ENCODE results near the gene OBSCN.
"Not testable (repeated sequence)": the region's sequence is repeated elsewhere in the genome, so short reads cannot be mapped to it uniquely, and the experiment has no call there.

The OBSCN gene

DNA sequence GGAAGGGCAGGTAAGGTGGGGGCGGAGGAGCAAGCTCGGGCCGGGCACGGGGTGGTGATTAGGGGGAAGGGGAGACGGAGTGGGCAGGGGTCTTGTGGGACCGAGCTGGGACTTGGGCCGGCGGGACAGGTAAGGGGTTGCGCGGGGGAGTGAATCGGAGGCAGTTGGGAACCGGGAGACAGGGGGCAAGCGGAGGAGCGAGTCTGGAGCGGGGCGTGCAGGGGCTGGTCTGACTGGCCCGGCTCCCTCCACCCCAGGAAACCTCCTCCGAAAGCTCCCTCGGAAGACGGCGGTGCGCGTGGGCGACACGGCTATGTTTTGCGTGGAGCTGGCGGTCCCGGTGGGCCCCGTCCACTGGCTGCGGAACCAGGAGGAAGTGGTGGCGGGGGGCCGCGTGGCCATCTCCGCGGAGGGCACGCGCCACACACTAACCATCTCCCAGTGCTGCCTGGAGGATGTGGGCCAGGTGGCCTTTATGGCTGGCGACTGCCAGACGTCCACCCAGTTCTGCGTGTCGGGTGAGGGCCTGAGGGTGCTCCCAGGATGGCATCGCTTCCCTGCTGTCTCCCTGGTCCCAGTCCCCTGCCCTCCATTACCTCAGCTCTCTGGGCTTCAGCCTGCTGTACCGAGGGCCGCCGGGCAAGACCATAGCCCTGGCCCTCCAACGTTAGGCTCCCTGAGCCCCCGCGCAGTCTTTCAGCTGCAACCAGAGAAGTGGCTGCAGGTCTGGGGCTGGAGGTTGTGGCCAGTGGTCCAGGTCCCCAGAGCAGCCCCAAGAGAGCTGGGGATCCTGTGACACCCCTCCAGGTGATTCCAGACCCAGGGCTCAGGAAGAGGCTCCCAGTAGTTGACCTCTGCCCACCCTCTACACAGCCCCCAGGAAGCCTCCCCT lies 6.3 kb downstream of the OBSCN start:
- no peak for DNase-seq (ENCODE audit: low read depth in 2 of 2)

DNA sequence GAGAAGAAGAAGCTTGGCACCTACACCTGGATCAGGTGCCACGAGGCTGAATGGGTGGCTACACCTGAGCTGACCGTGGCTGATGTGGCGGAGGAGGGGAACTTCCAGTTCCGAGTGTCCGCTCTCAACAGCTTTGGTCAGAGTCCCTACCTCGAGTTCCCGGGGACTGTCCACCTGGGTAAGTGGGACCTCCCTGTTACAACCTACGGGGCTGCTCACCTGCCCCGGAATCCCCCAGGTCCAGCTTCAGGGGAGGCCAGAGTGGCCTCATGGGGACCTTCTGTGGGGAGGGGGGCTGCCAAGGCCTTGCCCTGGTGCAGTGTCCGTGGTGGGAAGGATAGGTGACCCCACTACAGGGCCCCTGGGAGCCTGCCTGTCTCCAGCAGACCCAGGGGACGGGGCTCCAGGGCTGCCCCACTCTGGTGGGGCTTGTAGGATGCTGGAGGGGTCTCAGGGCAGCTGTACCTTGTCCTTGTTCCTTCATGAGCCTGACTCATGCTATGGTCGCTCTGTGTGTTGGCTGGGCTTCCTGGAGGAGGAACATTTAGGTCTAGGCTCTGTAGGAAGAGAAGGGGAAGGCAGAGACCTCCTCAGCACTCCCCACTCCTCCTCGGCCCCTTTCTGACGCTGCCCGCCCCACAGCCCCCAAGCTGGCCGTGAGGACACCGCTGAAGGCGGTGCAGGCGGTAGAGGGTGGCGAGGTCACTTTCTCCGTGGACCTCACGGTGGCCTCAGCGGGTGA lies 7.2 kb downstream of the OBSCN start:
- no peak for DNase-seq (ENCODE audit: low read depth in 2 of 2)

- no peak for DNase-seq (ENCODE audit: low read depth in 2 of 2)
Observed at GRCh38 chr1:228215663-228216116, 7.8 kb downstream of the OBSCN start.

DNA sequence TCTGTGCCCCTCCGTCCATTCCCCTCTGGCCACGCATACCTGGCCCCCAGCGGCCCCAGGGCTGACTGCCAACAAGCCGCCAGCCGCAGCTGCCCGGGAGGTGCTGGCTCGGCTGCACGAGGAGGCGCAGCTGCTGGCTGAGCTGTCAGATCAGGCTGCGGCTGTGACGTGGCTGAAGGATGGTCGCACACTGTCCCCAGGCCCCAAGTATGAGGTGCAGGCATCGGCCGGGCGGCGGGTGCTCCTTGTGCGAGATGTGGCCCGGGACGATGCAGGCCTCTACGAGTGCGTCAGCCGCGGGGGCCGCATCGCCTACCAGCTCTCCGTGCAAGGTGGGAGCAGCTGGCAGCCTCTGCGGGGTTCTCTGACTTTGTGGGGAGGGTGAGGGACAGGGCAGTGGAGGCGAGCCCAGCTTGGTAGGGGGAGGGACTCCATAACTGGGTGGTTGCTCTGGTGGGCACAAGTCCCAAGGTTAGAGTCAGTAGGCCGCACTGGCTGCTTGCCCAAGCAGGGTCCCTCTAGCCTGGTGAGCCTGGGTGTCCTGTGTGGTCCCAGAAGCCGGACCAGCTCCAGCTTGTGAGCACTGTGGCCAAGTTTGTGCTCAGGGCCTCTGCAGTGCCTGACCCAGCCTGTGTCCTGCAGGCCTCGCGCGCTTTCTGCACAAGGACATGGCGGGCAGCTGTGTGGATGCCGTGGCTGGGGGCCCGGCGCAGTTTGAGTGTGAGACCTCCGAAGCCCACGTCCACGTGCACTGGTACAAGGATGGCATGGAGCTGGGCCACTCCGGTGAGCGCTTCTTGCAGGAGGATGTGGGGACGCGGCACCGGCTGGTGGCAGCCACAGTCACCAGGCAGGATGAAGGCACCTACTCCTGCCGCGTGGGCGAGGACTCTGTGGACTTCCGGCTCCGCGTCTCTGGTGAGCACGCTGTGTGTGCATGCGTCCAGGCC lies 8.8 kb downstream of the OBSCN start:
- DNase-seq (ENCODE audit: low read depth in 2 of 2), result no peak

- DNase-seq (ENCODE audit: low read depth in 2 of 2), result no peak
Observed at GRCh38 chr1:228217551-228218344, 9.9 kb downstream of the OBSCN start.

DNA sequence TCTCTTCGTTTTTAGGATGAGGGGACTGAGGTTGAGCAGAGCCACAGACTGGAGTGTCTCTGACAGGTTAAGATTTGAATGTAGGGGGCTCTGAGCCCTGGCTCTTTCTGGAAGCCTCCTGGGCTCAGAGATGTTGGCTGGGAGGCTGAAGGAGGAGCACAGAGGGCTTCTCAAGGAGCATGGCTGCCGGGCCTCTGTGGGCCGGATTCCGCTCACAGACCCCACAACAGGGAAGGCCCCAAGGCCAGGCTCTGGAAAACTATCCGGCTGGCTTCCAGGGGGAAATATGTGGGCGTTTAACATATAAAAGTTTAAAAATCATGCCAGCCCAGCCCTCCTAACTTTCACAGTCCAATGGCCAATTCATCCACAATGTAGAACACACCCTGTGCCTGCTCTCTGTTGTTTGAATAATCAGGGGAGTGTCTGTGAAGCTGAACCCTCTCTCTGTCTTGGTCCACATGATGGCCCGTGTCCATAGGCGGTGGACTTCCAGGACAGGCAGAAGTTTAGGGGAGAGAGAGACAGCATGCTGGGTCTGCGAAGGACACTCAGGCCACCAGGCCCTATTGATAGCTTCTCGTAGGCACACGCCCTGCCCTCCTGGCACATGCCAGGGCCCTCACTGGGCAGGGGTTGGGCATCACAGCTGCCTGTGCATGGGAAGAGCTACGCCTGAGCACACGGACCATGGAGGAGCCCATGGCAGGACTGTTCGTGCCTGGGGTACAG lies 10.8 kb downstream of the OBSCN start:
- no peak for DNase-seq (ENCODE audit: low read depth in 2 of 2)

DNA sequence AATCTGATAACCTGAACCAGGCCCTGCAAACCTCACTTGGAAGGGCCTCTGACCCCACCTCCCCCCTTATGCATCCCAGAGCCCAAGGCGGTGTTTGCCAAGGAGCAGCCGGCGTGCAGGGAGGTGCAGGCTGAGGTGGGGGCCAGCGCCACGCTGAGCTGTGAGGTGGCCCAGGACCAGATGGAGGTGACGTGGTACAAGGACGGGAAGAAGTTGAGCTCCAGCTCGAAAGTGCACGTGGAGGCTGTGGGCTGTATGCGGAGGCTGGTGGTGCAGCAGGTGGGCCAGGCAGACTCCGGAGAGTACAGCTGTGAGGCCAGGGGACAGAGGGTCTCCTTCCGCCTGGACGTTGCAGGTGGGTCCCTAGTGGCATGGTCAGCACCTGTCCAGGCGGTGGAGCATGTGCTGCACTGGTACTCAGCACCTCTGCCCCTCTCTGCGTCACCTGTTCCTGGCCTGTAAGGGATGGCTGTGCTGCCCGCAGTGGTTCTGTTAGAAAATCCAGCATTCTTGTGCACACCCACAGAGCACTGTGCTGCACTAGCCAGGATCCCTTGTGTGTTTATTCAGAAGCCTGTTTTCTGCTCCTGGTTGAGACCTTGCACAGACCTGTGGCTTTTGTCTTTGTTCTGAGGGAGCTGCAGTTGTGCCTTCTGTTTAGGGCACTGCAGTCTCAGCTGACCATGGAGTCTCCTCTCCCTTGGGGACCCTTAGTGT lies 11.6 kb downstream of the OBSCN start:
- no peak for DNase-seq (ENCODE audit: low read depth in 2 of 2)

DNA sequence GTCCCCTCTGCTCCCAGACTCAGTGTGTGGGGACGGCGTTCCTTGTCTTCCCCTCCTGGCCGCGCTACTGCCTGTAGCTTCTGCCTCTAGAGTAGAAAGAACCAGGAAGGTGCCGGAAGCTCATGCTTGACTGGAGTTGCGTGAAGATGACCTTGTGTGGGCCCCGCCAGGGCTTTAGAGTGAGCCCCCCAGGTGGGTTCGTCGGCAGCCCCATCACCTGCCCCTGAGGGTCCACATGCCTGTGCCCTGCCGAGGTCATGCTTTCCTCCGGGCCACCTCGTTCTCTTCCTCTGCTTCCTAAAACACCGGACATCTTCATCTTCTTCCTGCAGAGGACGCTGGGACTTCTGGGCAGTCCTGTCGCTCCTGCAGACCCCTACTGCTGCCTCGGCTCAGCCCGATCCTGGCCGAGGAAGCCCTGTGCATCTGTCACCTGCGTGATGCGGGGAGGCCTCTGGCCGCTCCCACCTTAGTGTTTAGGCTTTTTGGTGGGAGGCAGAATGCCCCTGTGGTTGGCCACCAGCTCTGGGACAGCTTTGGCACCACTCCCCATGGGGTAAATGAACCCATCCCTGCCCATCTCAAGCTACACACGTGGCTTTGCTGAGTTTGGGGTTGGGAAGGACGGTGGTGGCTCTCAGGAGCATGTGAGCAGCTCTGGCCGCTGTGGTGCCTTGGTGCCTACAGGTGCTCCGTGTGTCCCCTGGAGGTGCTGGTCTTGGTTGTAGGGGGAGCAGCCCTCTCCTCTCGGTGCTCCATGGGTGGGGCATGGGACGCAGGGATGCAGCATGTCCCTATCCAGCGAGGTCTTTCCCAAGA lies 12.3 kb downstream of the OBSCN start:
- no peak for DNase-seq (ENCODE audit: low read depth in 2 of 2)

DNA sequence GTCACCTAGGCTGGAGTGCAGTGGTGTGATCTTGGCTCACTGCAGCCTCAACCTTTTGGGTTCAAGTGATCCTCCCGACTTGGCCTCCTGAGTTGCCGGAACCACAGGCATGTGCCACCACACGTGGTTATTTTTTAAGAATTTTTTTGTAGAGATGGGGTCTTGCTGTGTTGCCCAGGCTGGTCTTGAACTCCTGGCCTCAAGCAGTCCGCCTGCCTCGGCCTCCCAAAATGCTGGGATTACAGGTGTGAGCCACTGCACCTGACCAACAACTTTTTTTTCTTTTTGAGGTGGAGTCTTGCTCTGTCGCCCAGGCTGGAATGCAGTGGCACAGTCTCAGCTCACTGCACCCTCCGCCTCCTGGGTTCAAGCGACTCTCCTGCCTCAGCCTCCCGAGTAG lies 13.3 kb downstream of the OBSCN start:
- not testable (repeated sequence) for DNase-seq (ENCODE audit: low read depth in 2 of 2)

GRCh38 chr1:228222548-228222947 lies 14.7 kb downstream of the OBSCN start:
- no peak for DNase-seq (ENCODE audit: low read depth in 2 of 2)

DNA sequence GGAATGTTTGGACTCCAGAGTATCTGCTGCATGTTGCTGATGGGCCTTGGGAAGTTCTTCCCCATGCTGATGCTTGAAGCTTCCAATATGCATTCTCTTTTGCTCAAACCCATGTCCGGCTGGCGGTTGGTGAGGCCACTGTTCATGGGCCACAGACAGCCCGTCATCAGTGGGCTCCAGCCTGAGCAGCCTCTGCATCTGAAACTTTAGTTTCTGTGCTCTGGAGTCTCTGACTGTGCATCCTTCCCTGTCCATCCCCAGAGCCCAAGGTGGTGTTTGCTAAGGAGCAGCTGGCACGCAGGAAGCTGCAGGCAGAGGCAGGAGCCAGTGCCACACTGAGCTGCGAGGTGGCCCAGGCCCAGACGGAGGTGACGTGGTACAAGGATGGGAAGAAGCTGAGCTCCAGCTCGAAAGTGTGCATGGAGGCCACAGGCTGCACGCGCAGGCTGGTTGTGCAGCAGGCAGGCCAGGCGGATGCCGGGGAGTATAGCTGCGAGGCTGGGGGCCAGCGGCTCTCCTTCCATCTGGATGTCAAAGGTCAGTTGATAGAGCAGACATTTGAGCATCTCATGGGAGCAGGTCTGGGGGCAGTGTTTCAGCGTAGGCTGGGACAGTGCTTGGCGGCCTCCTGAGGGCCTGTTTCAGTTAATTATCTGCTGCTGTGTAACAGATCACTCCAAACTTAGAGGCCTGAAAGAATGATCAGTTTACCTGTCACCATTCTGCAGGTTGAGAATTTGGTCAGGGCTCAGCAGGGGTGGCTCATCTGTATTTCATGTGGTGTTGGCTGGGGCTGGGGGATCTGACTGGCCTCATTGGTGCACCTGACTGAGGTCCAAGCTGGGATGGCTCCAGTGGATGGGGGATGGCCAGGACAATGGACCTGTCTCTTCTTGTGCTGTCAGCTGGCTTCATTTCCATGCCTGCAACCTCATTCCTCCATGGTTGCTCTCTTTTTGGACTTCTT lies 16.6 kb downstream of the OBSCN start:
- DNase-seq (ENCODE audit: low read depth in 2 of 2), result no peak

DNA sequence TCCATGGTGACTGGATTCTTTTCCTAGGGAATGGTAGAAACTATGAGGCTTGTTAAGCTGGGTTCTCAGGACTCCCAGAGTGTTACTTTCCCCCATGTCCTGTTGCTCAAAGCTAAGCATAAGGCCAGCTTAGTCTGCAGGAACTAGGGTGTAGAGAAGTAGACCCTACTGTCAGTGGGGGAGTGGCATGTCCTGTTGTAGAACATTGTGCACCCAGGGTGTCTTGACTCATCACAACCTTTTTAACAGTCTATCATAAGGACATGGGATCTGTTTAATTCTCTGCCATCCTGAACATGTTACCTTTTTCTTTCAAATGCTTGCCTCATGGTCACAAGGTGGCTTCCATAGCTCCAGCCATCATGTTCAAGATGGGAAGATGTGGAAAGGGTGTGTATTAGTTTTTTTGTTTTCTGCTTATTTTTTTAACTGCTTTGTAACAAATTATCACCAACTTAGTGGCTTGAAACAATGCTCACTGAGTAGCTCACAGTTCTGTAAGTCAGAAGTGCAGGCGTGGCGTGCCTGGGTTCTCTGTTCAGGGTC lies 17.4 kb downstream of the OBSCN start:
- no peak for DNase-seq (ENCODE audit: low read depth in 2 of 2)

DNA sequence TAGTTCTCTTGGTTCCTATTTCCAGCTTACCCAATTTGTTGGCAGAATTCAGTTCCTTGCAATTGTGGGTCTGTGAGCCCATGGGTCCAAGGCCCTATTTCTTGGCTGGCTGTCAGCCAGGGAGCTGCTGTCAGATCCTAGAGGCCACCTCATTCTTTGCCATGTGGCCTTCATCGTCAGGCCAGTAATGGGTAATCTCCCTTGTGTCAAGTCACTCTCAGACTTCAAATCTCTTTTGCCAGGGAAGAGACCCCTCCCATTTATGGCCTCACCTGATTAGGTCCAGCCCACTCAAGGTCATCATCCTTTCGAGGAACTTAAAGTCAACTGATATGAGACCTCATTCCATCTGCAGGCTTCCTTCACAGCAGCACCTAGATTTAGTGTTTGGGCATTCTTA lies 17.9 kb downstream of the OBSCN start:
- DNase-seq (ENCODE audit: low read depth in 2 of 2), result no peak

DNA sequence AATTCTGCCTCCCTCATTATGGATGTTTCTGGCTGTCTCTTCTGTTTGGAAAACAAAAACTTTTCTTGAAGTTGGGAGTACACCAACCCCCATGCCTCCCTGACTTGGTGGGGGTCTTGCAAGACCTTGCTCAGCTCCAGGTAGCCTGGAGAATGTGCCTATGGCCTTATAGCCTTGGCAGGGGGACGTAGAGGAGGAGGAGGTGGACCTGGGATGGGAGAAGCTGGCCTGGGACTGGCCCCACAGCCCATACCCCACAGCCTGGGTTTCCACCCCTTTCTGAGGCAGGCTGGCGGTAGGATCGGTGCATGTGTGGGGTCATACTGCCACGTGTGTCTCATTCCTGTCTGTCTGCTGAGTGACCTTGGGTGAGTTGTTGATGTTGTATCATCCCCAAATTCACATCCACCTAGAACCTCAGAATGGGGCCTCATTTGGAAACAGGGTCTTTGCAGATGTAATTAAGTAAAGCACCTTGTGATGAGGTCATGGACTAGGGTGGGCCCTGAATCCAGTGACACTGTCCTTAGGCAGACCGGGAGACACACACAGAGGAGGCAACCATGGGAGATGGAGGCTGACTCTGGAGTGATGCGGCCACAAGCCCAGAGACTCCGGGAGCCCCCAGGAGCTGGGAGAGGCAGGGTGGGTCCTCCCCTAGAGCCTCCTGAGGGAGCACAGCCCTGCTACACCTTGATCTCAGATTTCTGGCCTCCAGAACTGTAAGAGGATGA lies 18.5 kb downstream of the OBSCN start:
- no peak for DNase-seq (ENCODE audit: low read depth in 2 of 2)

GRCh38 chr1:228226956-228227791 lies 19.3 kb downstream of the OBSCN start:
- DNase-seq (ENCODE audit: low read depth in 2 of 2), result no peak

DNA sequence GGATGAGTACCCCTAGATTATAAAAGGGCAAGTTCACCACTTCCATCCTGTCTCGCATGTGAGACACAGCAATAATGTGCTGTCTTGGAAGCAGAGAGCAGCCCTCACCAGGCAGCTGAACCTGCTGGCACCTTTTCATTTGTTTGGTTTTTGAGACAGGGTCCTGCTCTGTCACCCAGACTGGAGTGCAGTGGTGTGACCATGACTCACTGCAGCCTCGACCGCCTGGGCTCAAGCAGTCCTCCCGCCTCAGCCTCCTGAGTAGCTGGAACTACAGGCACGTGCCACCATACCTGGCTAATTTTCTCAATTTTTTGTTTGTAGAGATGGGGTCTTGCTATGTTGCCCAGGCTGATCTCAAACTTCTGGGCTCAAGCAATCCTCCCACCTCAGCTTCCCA lies 20.3 kb downstream of the OBSCN start:
- not testable (repeated sequence) for DNase-seq (ENCODE audit: low read depth in 2 of 2)

Measured in stimulated activated CD8-positive, alpha-beta memory T cell treated with anti-CD3 and anti-CD28 coated beads, Interleukin-15, amount 100 ng/mL, for 4 hours (primary cell).